GM23338 (cell line): ENCODE measurements around the gene C20orf141. TPM values are rescaled to one million over a fixed set of nuclear protein-coding genes. Genes with fewer than 3 reads are reported as not detected.

Source experiments
- ATAC-seq: fragments of 200-7000 bp; cut with Tn5 transposase; 3 replicates; pipeline ENCODE4 v1.9.1; 2020
- DNase-seq: peaks from one replicate; pipeline ENCODE4 v3.0.0-alpha.2; 2015; ENCODE audit warnings: low spot score
- H2AFZ ChIP-seq: fragments of 200-600 bp; sonication (generic); 2 replicates; pipeline ENCODE4 v1.8.0; 2016; ENCODE audit warnings: antibody characterized with exemption, mild to moderate bottlenecking, moderate library complexity
- H3F3A ChIP-seq: fragments of 200-600 bp; sonication (generic); replicated peaks from 2 replicates; pipeline ENCODE4 v1.8.0; 2017; ENCODE audit warnings: antibody characterized with exemption, mixed run types, low read depth
- H3K27ac ChIP-seq: fragments of 200-600 bp; sonication (generic); 2 replicates; pipeline ENCODE4 v1.6.1; 2016; ENCODE audit warnings: low read depth
- H3K27me3 ChIP-seq: fragments of 200-600 bp; sonication (generic); 2 replicates; pipeline ENCODE4 v1.8.0; 2016; ENCODE audit warnings: mild to moderate bottlenecking, mixed run types, moderate library complexity; ENCODE audit not compliant: insufficient read depth
- H3K36me3 ChIP-seq: fragments of 200-600 bp; sonication (generic); 2 replicates; pipeline ENCODE4 v1.8.0; 2016; ENCODE audit warnings: mild to moderate bottlenecking; ENCODE audit not compliant: insufficient read depth
- H3K4me1 ChIP-seq: fragments of 200-600 bp; sonication (generic); 2 replicates; pipeline ENCODE4 v1.8.0; 2016; ENCODE audit warnings: mild to moderate bottlenecking, moderate library complexity; ENCODE audit not compliant: insufficient read depth
- H3K4me2 ChIP-seq: fragments of 200-600 bp; sonication (generic); 2 replicates; pipeline ENCODE4 v1.7.1; 2017; ENCODE audit warnings: mixed run types
- H3K4me3 ChIP-seq: fragments of 200-600 bp; sonication (generic); 2 replicates; pipeline ENCODE4 v1.6.1; 2016; ENCODE audit warnings: mixed run types
- H3K79me2 ChIP-seq: fragments of 200-600 bp; sonication (generic); replicated peaks from 2 replicates; pipeline ENCODE4 v1.8.0; 2017; ENCODE audit warnings: mild to moderate bottlenecking; ENCODE audit not compliant: insufficient read depth
- H3K9me2 ChIP-seq: fragments of 200-600 bp; sonication (generic); 2 replicates; pipeline ENCODE4 v1.8.0; 2017; ENCODE audit not compliant: insufficient read depth
- H4K20me1 ChIP-seq: fragments of 200-600 bp; sonication (generic); replicated peaks from 2 replicates; pipeline ENCODE4 v1.8.0; 2017; ENCODE audit warnings: mild to moderate bottlenecking; ENCODE audit not compliant: insufficient read depth
- H3K27ac Mint-ChIP-seq: 2 replicates; pipeline ENCODE4 v1.8.0; 2020; ENCODE audit warnings: inconsistent platforms, mild to moderate bottlenecking, moderate library complexity, mixed read lengths
- H3K27me3 Mint-ChIP-seq: 3 replicates; pipeline ENCODE4 v1.8.0; 2022; ENCODE audit warnings: low read depth, mild to moderate bottlenecking, moderate library complexity, mixed read lengths, inconsistent platforms; ENCODE audit not compliant: insufficient read depth, poor library complexity
- H3K36me3 Mint-ChIP-seq: 3 replicates; pipeline ENCODE4 v1.8.0; 2021; ENCODE audit warnings: low read depth, mild to moderate bottlenecking, inconsistent platforms, moderate library complexity, mixed read lengths
- H3K4me1 Mint-ChIP-seq: 3 replicates; pipeline ENCODE4 v1.8.0; 2020; ENCODE audit warnings: mild to moderate bottlenecking, inconsistent platforms, mixed read lengths
- H3K4me3 Mint-ChIP-seq: 3 replicates; pipeline ENCODE4 v1.8.0; 2021; ENCODE audit warnings: moderate library complexity, mild to moderate bottlenecking, inconsistent platforms, mixed read lengths
- H3K9me3 Mint-ChIP-seq: 3 replicates; pipeline ENCODE4 v1.8.0; 2020; ENCODE audit warnings: moderate library complexity, mild to moderate bottlenecking, inconsistent platforms, mixed read lengths
- CREB1 ChIP-seq: fragments of 250-450 bp; sonication (Bioruptor Pico); IDR thresholded peaks from 2 replicates; pipeline ENCODE4 v1.5.0; 2020; ENCODE audit warnings: low read depth, mild to moderate bottlenecking, moderate library complexity
- EZH2 ChIP-seq: fragments of 200-600 bp; sonication (generic); IDR thresholded peaks from one replicate; pipeline ENCODE4 v1.8.0; 2017; ENCODE audit warnings: antibody characterized with exemption, mild to moderate bottlenecking, low read depth; ENCODE audit not compliant: unreplicated experiment
- JUNB ChIP-seq: IDR thresholded peaks from one replicate; pipeline ENCODE4 v1.6.1; 2016; ENCODE audit warnings: antibody characterized with exemption; ENCODE audit not compliant: unreplicated experiment
- NANOG ChIP-seq: IDR thresholded peaks from 2 replicates; pipeline ENCODE4 v1.6.1; 2016; ENCODE audit warnings: antibody characterized with exemption, borderline replicate concordance
- POLR2AphosphoS5 ChIP-seq: IDR thresholded peaks from 2 replicates; pipeline ENCODE4 v1.6.1; 2016; ENCODE audit warnings: antibody characterized with exemption, low read depth
- ZNF114 ChIP-seq: fragments of 250-450 bp; sonication (Bioruptor Pico); IDR thresholded peaks from 2 replicates; pipeline ENCODE4 v1.5.0; 2020; ENCODE audit warnings: mild to moderate bottlenecking, moderate library complexity
- ZNF331 ChIP-seq: fragments of 250-450 bp; sonication (Bioruptor Pico); IDR thresholded peaks from 2 replicates; pipeline ENCODE4 v1.5.0; 2020; ENCODE audit warnings: low read depth, mild to moderate bottlenecking, moderate library complexity
- polyA plus RNA-seq: library from polyadenylated mRNA; unstranded; fragments of >200 nt; fragmentation: Nextera tagmentation; extraction: Ambion mirVana; gene quantifications from 2 replicates; pipeline ENCODE4 v1.2.1, GENCODE V29; 2016
- total RNA-seq: library from RNA; depleted of rRNA; stranded (reverse); fragments of >200 nt; shearing (Covaris generic); gene quantifications from 2 replicates; pipeline ENCODE4 v1.2.3, GENCODE V29; 2014
- TF ChIP-seq, protein P1 (sequence below): fragments of 250-450 bp; sonication (Bioruptor Pico); IDR thresholded peaks from 2 replicates; pipeline ENCODE4 v1.5.0; 2020; ENCODE audit warnings: mild to moderate bottlenecking, moderate library complexity
- TF ChIP-seq, protein P2 (sequence below), 2 experiments: fragments of 200-600 bp in 1 of 2; sonication (generic) in 1 of 2; conservative IDR thresholded peaks; 2 replicates each; pipeline versions ENCODE4 v1.5.1 to v1.6.1; 2016 to 2017; ENCODE audit warnings: antibody characterized with exemption in 2 of 2, low read depth in 2 of 2, mild to moderate bottlenecking in 2 of 2, moderate library complexity in 1 of 2

C20orf141 gene
- total and polyA plus RNA-seq, 2 experiments from 2014 or later: not detected

DNA sequence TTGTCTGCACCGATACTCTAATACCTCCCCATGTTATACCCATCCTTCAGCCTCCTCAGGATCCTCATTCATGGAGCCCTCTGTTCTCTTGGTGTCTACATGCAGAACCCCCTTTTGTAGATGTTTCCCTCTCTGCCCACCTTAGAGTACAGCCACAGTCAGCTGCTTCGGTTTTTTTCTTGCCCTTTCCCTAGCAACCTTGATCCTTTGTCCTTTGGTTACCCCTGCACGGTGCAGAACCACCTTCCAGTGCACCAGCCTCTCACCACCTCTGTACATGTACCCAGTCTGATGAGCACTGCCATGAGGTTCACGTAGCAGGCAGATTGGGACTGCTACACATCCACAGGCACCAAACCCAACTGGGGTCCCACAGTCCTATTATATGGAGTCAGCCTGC is 33.0 kb downstream of the C20orf141 start (continued):
- TF ChIP-seq, protein P1, sequence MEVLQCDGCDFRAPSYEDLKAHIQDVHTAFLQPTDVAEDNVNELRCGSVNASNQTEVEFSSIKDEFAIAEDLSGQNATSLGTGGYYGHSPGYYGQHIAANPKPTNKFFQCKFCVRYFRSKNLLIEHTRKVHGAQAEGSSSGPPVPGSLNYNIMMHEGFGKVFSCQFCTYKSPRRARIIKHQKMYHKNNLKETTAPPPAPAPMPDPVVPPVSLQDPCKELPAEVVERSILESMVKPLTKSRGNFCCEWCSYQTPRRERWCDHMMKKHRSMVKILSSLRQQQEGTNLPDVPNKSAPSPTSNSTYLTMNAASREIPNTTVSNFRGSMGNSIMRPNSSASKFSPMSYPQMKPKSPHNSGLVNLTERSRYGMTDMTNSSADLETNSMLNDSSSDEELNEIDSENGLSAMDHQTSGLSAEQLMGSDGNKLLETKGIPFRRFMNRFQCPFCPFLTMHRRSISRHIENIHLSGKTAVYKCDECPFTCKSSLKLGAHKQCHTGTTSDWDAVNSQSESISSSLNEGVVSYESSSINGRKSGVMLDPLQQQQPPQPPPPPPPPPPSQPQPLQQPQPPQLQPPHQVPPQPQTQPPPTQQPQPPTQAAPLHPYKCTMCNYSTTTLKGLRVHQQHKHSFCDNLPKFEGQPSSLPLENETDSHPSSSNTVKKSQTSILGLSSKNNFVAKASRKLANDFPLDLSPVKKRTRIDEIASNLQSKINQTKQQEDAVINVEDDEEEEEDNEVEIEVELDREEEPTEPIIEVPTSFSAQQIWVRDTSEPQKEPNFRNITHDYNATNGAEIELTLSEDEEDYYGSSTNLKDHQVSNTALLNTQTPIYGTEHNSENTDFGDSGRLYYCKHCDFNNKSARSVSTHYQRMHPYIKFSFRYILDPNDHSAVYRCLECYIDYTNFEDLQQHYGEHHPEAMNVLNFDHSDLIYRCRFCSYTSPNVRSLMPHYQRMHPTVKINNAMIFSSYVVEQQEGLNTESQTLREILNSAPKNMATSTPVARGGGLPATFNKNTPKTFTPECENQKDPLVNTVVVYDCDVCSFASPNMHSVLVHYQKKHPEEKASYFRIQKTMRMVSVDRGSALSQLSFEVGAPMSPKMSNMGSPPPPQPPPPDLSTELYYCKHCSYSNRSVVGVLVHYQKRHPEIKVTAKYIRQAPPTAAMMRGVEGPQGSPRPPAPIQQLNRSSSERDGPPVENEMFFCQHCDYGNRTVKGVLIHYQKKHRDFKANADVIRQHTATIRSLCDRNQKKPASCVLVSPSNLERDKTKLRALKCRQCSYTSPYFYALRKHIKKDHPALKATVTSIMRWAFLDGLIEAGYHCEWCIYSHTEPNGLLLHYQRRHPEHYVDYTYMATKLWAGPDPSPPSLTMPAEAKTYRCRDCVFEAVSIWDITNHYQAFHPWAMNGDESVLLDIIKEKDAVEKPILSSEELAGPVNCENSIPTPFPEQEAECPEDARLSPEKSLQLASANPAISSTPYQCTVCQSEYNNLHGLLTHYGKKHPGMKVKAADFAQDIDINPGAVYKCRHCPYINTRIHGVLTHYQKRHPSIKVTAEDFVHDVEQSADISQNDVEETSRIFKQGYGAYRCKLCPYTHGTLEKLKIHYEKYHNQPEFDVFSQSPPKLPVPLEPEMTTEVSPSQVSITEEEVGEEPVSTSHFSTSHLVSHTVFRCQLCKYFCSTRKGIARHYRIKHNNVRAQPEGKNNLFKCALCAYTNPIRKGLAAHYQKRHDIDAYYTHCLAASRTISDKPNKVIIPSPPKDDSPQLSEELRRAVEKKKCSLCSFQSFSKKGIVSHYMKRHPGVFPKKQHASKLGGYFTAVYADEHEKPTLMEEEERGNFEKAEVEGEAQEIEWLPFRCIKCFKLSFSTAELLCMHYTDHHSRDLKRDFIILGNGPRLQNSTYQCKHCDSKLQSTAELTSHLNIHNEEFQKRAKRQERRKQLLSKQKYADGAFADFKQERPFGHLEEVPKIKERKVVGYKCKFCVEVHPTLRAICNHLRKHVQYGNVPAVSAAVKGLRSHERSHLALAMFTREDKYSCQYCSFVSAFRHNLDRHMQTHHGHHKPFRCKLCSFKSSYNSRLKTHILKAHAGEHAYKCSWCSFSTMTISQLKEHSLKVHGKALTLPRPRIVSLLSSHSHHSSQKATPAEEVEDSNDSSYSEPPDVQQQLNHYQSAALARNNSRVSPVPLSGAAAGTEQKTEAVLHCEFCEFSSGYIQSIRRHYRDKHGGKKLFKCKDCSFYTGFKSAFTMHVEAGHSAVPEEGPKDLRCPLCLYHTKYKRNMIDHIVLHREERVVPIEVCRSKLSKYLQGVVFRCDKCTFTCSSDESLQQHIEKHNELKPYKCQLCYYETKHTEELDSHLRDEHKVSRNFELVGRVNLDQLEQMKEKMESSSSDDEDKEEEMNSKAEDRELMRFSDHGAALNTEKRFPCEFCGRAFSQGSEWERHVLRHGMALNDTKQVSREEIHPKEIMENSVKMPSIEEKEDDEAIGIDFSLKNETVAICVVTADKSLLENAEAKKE (CRISPR knock-in tag): no peak
- TF ChIP-seq, protein P2, sequence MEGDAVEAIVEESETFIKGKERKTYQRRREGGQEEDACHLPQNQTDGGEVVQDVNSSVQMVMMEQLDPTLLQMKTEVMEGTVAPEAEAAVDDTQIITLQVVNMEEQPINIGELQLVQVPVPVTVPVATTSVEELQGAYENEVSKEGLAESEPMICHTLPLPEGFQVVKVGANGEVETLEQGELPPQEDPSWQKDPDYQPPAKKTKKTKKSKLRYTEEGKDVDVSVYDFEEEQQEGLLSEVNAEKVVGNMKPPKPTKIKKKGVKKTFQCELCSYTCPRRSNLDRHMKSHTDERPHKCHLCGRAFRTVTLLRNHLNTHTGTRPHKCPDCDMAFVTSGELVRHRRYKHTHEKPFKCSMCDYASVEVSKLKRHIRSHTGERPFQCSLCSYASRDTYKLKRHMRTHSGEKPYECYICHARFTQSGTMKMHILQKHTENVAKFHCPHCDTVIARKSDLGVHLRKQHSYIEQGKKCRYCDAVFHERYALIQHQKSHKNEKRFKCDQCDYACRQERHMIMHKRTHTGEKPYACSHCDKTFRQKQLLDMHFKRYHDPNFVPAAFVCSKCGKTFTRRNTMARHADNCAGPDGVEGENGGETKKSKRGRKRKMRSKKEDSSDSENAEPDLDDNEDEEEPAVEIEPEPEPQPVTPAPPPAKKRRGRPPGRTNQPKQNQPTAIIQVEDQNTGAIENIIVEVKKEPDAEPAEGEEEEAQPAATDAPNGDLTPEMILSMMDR (conservative IDR thresholded peaks at IDR 0.05; ENCODE audit: low read depth in 2 of 2): no peak
- TF ChIP-seq POLR2AphosphoS5 (no peak), ZNF331 (no peak), NANOG (no peak), CREB1 (CRISPR knock-in tag) (no peak), ZNF114 (no peak)

DNA sequence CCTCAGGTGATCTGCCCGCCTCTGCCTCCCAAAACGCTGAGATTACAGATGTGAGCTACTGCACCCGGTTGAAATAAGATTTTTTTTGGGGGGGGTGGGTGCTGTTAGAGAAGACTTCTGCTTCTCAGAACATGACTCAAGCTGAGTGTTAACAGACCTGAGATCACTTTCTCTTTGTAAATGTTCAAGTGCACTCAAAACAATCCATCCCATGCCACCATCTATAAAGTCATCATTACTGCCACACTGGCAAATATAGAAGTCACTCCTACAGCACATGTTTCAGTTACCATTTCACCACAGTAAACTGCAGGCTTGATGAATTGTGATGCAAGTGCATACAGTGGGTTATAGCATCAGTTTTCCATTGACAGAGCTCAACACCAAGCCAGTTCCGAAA is 34.7 kb downstream of the C20orf141 start:
- ATAC-seq (no peak), DNase-seq (no peak)
- peaks cover 10% of the 10 kb centered on the region for H3K27me3 Mint-ChIP-seq
- peaks cover 3% of the 10 kb centered on the region; the same call in 1 of the 3 replicates for H3K4me1 Mint-ChIP-seq
- H3K27me3 ChIP-seq: no peaks in the 10 kb centered on the region
- no peak overlapping the region for H3K4me3 Mint-ChIP-seq
- H3K79me2 ChIP-seq: no peaks in the 10 kb centered on the region
- no peak overlapping the region for H2AFZ ChIP-seq
- H3K4me2 ChIP-seq: no peak overlapping the region
- no peaks in the 10 kb centered on the region for H3F3A ChIP-seq
- no peaks in the 10 kb centered on the region for H3K9me3 Mint-ChIP-seq
- 0 out of 2 replicates have a peak, but pooled peaks cover 3% of the 10 kb centered on the region for H4K20me1 ChIP-seq
- no peak overlapping the region for H3K27ac Mint-ChIP-seq
- H3K27ac ChIP-seq: no peak overlapping the region
- no peaks in the 10 kb centered on the region for H3K36me3 ChIP-seq
- no peak overlapping the region for H3K4me3 ChIP-seq
- H3K9me2 ChIP-seq: no peaks in the 10 kb centered on the region
- no peaks in the 10 kb centered on the region for H3K36me3 Mint-ChIP-seq
- no peaks in the 10 kb centered on the region for H3K4me1 ChIP-seq
- TF ChIP-seq, protein P1 (CRISPR knock-in tag): no peak
- no peak for TF ChIP-seq EZH2
- no peak for TF ChIP-seq JUNB
